ENCODE results near the gene SETD3. TPM values are rescaled to one million over a fixed set of nuclear protein-coding genes. Genes with fewer than 3 reads are reported as not detected.

Gene SETD3
- total RNA-seq, 1 donor from 2014 or later: 46.0 TPM

DNA sequence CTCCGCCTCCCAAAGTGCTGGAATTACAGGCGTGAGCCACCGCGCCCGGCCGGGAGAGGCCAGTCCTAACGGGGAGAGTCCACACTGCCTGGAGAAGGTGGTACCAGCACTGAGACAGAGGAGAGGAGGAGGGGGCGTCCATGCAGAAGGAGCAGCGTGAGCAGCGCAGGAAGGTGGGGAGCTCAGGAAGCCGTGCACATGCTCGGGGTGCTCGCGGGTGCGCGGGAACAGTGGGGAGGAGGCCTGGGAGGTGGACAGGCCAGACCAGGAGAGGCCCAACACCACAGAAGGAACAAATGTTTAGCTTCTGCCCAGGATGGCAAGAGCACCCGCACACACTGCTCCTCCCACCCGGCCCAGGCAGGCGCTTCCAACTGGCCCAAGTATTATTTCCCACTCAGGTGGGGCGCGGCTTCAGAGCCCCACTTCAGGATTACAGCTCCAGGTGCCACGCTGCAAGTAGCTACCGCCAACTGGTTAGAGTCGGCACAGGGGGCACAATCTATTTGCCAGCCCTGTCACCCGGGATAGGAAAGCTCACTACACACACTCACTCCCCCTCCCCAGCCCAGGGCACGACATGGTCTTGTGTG lies 127.9 kb downstream of the SETD3 start:
- no peak overlapping the region for H3K27ac Mint-ChIP-seq
- H3K36me3 Mint-ChIP-seq (ENCODE audit: insufficient read depth): no peaks in the 10 kb centered on the region
- H3K4me1 Mint-ChIP-seq (ENCODE audit: low read depth): no peaks in the 10 kb centered on the region
- H3K4me3 Mint-ChIP-seq (ENCODE audit: low read depth): no peak overlapping the region
- TF ChIP-seq, protein P1, sequence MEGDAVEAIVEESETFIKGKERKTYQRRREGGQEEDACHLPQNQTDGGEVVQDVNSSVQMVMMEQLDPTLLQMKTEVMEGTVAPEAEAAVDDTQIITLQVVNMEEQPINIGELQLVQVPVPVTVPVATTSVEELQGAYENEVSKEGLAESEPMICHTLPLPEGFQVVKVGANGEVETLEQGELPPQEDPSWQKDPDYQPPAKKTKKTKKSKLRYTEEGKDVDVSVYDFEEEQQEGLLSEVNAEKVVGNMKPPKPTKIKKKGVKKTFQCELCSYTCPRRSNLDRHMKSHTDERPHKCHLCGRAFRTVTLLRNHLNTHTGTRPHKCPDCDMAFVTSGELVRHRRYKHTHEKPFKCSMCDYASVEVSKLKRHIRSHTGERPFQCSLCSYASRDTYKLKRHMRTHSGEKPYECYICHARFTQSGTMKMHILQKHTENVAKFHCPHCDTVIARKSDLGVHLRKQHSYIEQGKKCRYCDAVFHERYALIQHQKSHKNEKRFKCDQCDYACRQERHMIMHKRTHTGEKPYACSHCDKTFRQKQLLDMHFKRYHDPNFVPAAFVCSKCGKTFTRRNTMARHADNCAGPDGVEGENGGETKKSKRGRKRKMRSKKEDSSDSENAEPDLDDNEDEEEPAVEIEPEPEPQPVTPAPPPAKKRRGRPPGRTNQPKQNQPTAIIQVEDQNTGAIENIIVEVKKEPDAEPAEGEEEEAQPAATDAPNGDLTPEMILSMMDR (IDR thresholded peaks at IDR 0.05; ENCODE audit: unreplicated experiment): no peak
- no peaks in the 10 kb centered on the region for H3K9me3 Mint-ChIP-seq (ENCODE audit: low read depth)
- peaks cover 7% of the 10 kb centered on the region for H3K27me3 Mint-ChIP-seq
- DNase-seq (ENCODE audit: low spot score, unreplicated experiment): no peak

DNA sequence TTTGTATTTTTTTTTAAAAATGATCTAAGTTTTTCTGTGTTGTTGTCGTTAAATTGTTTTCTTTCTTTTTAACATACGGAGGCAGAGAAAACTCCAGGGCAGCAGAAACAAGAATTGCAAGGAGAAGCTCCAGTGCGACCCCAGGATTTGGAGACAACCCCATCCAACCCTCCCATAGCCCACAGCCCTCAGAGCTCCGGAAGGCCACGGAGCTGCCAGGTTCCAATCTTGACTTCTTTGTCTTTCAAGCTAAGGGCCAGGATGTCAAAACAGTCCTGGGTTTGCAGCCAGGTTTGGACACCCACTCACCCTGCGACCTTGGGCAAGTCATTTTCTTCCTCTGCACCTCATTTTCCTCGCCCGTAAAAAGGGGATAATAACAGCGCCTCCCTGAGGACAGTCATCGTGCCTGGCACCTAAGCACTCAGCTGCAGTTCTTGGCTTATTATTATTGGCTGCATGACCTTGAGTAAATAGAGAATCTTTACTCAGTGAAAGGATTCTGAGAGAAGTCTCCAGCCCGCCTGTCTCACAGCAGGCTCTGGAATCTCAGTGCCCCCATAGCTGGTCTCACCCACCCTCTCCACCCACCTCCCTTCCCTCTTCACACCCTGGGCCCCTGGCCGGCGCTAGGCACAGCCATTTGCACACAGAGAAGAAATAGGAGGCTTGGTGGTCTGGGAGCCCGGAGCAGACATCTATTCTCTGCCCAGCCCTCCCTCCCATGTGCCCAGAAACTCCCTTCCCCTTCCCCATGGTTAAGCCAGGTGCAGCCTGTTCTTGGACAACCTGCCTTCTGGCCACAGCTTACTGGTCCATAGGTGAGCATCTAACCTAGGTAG lies 129.3 kb downstream of the SETD3 start:
- Mint-ChIP-seq H3K36me3 (ENCODE audit: insufficient read depth) (no peaks in the 10 kb centered on the region), H3K4me3 (ENCODE audit: low read depth) (no peak overlapping the region), H3K27ac (no peak overlapping the region), H3K9me3 (ENCODE audit: low read depth) (no peaks in the 10 kb centered on the region), H3K27me3 (peaks cover 5% of the 10 kb centered on the region), H3K4me1 (ENCODE audit: low read depth) (peaks cover 9% of the 10 kb centered on the region)
- no peak for DNase-seq (ENCODE audit: low spot score, unreplicated experiment)
- TF ChIP-seq, protein P1 (IDR thresholded peaks at IDR 0.05; ENCODE audit: unreplicated experiment): peak; percentile 9

DNA sequence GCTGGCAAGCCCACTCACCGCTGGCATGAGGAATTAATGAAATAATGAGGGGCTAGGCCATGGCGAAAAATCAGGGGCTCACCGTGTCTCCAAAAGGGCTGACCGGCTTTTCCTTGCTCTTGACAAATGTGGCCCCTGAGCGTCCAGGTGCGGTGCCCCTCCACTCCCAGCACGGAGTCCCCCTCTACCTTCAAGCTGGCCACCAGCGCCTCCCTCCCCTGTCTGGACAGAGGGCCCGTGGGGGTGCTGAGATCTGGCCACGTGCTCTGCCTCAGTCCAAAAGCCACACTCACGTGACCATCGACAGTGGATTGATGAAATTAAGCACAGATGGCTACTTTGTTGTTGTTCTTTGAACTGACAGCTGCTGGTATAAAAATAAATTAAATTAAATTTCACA lies 129.9 kb downstream of the SETD3 start:
- no peak for DNase-seq (ENCODE audit: low spot score, unreplicated experiment)
- H3K27ac Mint-ChIP-seq: no peak overlapping the region
- no peaks in the 10 kb centered on the region for H3K36me3 Mint-ChIP-seq (ENCODE audit: insufficient read depth)
- peaks cover 3% of the 10 kb centered on the region for H3K27me3 Mint-ChIP-seq
- peaks cover 15% of the 10 kb centered on the region for H3K4me1 Mint-ChIP-seq (ENCODE audit: low read depth)
- TF ChIP-seq, protein P1 (IDR thresholded peaks at IDR 0.05; ENCODE audit: unreplicated experiment): no peak
- no peaks in the 10 kb centered on the region for H3K9me3 Mint-ChIP-seq (ENCODE audit: low read depth)
- H3K4me3 Mint-ChIP-seq (ENCODE audit: low read depth): no peak overlapping the region

DNA sequence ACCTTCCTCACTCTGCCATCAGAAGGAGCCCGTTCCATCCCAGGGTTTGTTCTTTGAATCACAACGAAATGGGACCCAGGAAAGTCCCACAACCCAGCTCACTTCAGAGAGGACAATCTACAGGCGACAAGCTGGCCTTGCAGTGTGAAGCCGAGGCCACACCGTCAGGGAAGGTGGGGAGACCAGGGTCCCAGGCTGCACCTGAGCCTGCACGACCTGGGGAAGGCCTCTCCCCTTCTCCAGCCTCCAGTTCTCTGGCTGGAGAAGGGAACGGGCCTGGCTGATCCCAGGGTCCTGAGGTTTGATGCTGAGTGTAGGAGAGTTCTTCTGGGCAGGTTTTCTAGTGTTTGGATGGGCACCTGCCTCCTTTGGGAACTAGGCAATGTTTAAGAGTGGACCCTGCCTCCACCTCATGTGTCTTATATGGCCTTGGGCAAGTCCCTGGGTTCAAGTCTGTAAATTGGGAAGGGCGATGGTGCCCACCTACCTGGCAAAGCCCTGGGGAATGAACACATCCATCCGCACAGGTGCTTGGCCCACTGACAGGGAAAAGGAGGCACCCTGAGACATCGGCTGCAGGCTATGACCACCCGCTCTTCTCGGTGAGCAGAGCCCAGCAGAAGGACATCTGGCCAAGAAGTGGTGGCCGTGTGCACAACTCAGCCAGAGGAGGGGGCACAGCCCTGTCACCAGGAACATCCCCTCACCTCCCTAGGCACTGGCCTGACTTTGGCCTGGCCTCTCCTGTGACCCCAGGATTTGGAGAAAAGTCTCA lies 130.8 kb downstream of the SETD3 start:
- no peaks in the 10 kb centered on the region for H3K9me3 Mint-ChIP-seq (ENCODE audit: low read depth)

More for the DNA sequence above, 130.8 kb downstream of the SETD3 start:
- H3K4me1 Mint-ChIP-seq (ENCODE audit: low read depth): peaks cover 17% of the 10 kb centered on the region
- peaks cover 3% of the 10 kb centered on the region for H3K27me3 Mint-ChIP-seq
- TF ChIP-seq, protein P1 (IDR thresholded peaks at IDR 0.05; ENCODE audit: unreplicated experiment): no peak
- no peak for DNase-seq (ENCODE audit: low spot score, unreplicated experiment)
- no peak overlapping the region for H3K27ac Mint-ChIP-seq
- H3K4me3 Mint-ChIP-seq (ENCODE audit: low read depth): no peak overlapping the region
- no peaks in the 10 kb centered on the region for H3K36me3 Mint-ChIP-seq (ENCODE audit: insufficient read depth)
